Right lobe of liver (tissue), 6 donors: ENCODE results near the gene SRXN1. TPM values are rescaled to one million over a fixed set of nuclear protein-coding genes. Genes with fewer than 3 reads are reported as not detected.

Source experiments
- ATAC-seq, 4 donors: fragments of 200-7000 bp; cut with Tn5 transposase; one replicate each; pipeline ENCODE4 v1.9.1; 2020; ENCODE audit warnings: mild to moderate bottlenecking in 4 of 4, moderate library complexity in 4 of 4
- DNase-seq, 3 donors: peaks; one replicate each; pipeline ENCODE4 v3.0.0-alpha.2; 2020
- H3K27ac ChIP-seq, 3 donors: fragments of 200-600 bp; one replicate each; pipeline ENCODE4 v1.8.0; 2022
- H3K27me3 ChIP-seq, 2 donors: fragments of 200-600 bp; one replicate each; pipeline ENCODE4 v1.8.0; 2022
- H3K36me3 ChIP-seq, 4 donors: fragments of 200-600 bp; sonication (generic) in 1 of 4; one replicate each; pipeline versions ENCODE4 v1.5.1 to v1.8.0; 2017 to 2022; ENCODE audit warnings: control low read depth in 1 of 4
- H3K4me1 ChIP-seq, 4 donors: fragments of 200-600 bp; sonication (generic) in 1 of 4; one replicate each; pipeline versions ENCODE4 v1.5.1 to v1.8.0; 2017 to 2022; ENCODE audit warnings: control low read depth in 1 of 4
- H3K4me3 ChIP-seq, 3 donors: fragments of 200-600 bp; one replicate each; pipeline ENCODE4 v1.8.0; 2022
- H3K9me3 ChIP-seq, 4 donors: fragments of 200-600 bp; sonication (generic) in 1 of 4; one replicate each; pipeline versions ENCODE4 v1.5.1 to v1.8.0; 2017 to 2022; ENCODE audit warnings: control low read depth in 1 of 4
- CTCF ChIP-seq, 4 donors: fragments of 200-600 bp in 3 of 4; fragments of 450-650 bp in 1 of 4; IDR thresholded peaks; one replicate each; pipeline versions ENCODE4 v1.5.1 to v1.8.0; 2016 to 2022; ENCODE audit warnings: antibody characterized with exemption in 4 of 4, mild to moderate bottlenecking in 2 of 4
- POLR2A ChIP-seq: fragments of 450-650 bp; IDR thresholded peaks from one replicate; pipeline ENCODE4 v1.6.1; 2017; ENCODE audit warnings: antibody characterized with exemption, mild to moderate bottlenecking
- WGBS: methylation state at CpG from one replicate; pipeline ENCODE4 v1.1.6; 2018; ENCODE audit warnings: low coverage, low lambda C conversion rate; ENCODE audit not compliant: insufficient coverage; ENCODE audit errors: missing lambda C conversion rate; 5-methylcytosine and 5-hydroxymethylcytosine counted together
- intact Hi-C, 2 donors: fragments of 100-400 bp; cut with DNase I; formaldehyde crosslinking; loops; one replicate each; pipeline versions ENCODE4 v1.11.2 to v1.14.1; 2022
- total RNA-seq, 6 experiments: library from RNA; depleted of rRNA in 2 of 6; stranded (reverse); fragments of >200 nt in 2 of 6; fragmentation: NEBNext Ultra II Directional in 3 of 6; extraction: Animal tissue kit (Norgen Biotek cat#: 25700) in 3 of 6; gene quantifications; one replicate each; pipeline versions ENCODE4 v1.1.0 to v1.2.4, GENCODE V29; 2016 to 2023
- donor health status: DM: no; HTN: yes; CAD: no.
- donor health status: DM: no; HTN: no; CAD: no.
- donor health status: DM: no; HTN: no; CAD: no.
- donor health status: DM: no; HTN: yes; CAD: no.
- donor health status: DM: no; HTN: yes; CAD: no.

The SRXN1 gene
- total RNA-seq, 6 experiments from 2014 or later, result 14.4 to 166 (median 46.0) TPM

GRCh38 chr20:658202-658601 is 5.2 kb upstream of the SRXN1 start:
- ATAC-seq, result no peak
- no peaks in the 10 kb centered on the region for H3K36me3 ChIP-seq
- no peak overlapping the region for H3K27ac ChIP-seq
- no peak overlapping the region for H3K4me3 ChIP-seq
- peaks cover 0 to 7% (median 0%) of the 10 kb centered on the region in 4 donors for H3K4me1 ChIP-seq
- WGBS, result 40% methylated on average over 1 of the region's 2 CpGs
- intact Hi-C loops, result no loop called here
- TF ChIP-seq POLR2A (no peak), CTCF (IDR thresholded peaks at IDR 0.05) (no peak)
- no peaks in the 10 kb centered on the region for H3K9me3 ChIP-seq
- peak in 1 of 3 donors; percentile 27 for DNase-seq
- H3K27me3 ChIP-seq, result peaks cover 0 to 10% of the 10 kb centered on the region in 2 donors

- DNase-seq, result no peak
- no peak for TF ChIP-seq CTCF (IDR thresholded peaks at IDR 0.05)
- no peak for TF ChIP-seq POLR2A
- intact Hi-C loops, result no loop called here
- Histone ChIP-seq H3K4me3 (no peak overlapping the region), H3K9me3 (no peaks in the 10 kb centered on the region), H3K27ac (no peak overlapping the region), H3K27me3 (no peaks in the 10 kb centered on the region), H3K36me3 (no peaks in the 10 kb centered on the region), H3K4me1 (peaks cover 0 to 7% (median 0%) of the 10 kb centered on the region in 4 donors)
- 67% methylated on average over 10 of the region's 11 CpGs for WGBS
- ATAC-seq, result no peak
Measured at GRCh38 chr20:655726-656624, 3.0 kb upstream of the SRXN1 start.

- intact Hi-C loops, result no loop called here
- TF ChIP-seq CTCF (IDR thresholded peaks at IDR 0.05) (no peak), POLR2A (no peak)
- Histone ChIP-seq H3K4me3 (no peak overlapping the region), H3K9me3 (no peaks in the 10 kb centered on the region), H3K4me1 (peaks cover 0 to 7% (median 0%) of the 10 kb centered on the region in 4 donors), H3K27me3 (no peaks in the 10 kb centered on the region), H3K27ac (no peak overlapping the region), H3K36me3 (peaks cover 0 to 11% (median 1%) of the 10 kb centered on the region in 4 donors)
- DNase-seq, result no peak
- WGBS, result 89% methylated on average over 3 of the region's 3 CpGs
- no peak for ATAC-seq
Measured at GRCh38 chr20:654417-654750, 1.4 kb upstream of the SRXN1 start.

GRCh38 chr20:653590-654416 is 803 bp upstream of the SRXN1 start:
- no peak for TF ChIP-seq POLR2A
- TF ChIP-seq CTCF (IDR thresholded peaks at IDR 0.05), result no peak
- no peaks in the 10 kb centered on the region for H3K27me3 ChIP-seq
- peak; percentile 1 to 28 (median 14) for ATAC-seq
- H3K36me3 ChIP-seq, result peaks cover 0 to 16% (median 3%) of the 10 kb centered on the region in 4 donors
- WGBS, result 5% methylated on average over 10 of the region's 31 CpGs
- intact Hi-C loops, result no loop called here
- H3K4me1 ChIP-seq, result peaks cover 0 to 7% (median 0%) of the 10 kb centered on the region in 4 donors
- no peaks in the 10 kb centered on the region for H3K9me3 ChIP-seq
- DNase-seq, result peak in 1 of 3 donors; percentile 54
- peak overlapping the region; percentile 75 to 83 (median 82) for H3K27ac ChIP-seq
- H3K4me3 ChIP-seq, result peak overlapping the region; percentile 71 to 75 (median 72)
